T-helper 2 cell treated with Interferon-gamma antibody and Interleukin-4, amounts not matched to agents 100 ng/mL and 5 ng/mL, for 36 hours (primary cell): ENCODE data around the gene COG4. TPM values are rescaled to one million over a fixed set of nuclear protein-coding genes. Genes with fewer than 3 reads are reported as not detected.

Experiments
- intact Hi-C: fragments of 100-400 bp; cut with micrococcal nuclease; formaldehyde crosslinking; loops from one replicate; pipeline ENCODE4 v1.15.1; 2023
- total RNA-seq: library from RNA; stranded (reverse); gene quantifications from 2 replicates; pipeline ENCODE4 v1.2.3, GENCODE V29; 2022

The COG4 gene
- 56.2 and 56.6 TPM in 2 replicates for total RNA-seq

DNA sequence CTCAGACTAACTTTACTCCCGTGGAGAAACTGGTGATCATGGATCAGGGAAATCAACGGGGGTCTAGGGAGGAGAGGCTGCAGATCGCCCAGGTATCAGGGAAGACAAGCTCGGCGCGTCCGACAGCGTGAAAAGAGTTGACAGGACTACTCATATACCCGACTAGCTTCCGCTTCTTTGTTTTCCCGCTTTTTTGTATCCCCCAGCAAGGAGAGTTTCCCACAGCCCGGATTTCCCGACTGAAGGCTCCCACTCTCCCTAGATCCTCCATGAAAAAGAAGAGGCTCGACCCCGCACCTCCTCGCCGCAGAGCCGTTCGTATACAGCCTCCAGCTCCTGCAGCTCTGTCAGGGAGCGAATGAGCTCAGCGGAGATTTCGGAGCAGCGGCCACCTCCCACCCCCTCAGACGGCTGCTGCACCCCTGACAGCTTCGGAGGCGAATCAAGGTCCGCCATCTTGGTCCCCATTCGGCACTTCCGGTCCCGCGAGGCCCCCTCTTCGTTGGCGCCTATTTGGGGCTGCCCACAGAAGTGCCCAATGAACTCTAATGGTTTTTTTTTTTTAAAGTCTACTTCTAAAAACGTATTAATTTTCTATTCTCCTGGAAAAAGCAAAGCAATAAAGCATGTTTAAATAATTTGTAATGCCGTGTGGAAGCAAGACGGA, at the start of gene COG4:
Gene COG4, minus strand, starts transcription at position 479 of the 667 bp plus-strand sequence. Its CDS starts 11 bp downstream, at position 468.
- intact Hi-C loops: loop anchor here (1.0 to 10.0 kb wide), 9 partner anchors 68 to 956 kb away; partner anchors contain the start of genes AARS1, DDX19A, EXOSC6 and FCSK

GRCh38 chr16:70572926-70573270, 49.5 kb upstream of the COG4 start:
- intact Hi-C loops: no loop called here

- intact Hi-C loops: no loop called here
These were observed 48.9 kb upstream of the COG4 start for GRCh38 chr16:70572050-70572925.

GRCh38 chr16:70571623-70572022, 48.3 kb upstream of the COG4 start:
- intact Hi-C loops: no loop called here

GRCh38 chr16:70570967-70571570, 47.7 kb upstream of the COG4 start:
- intact Hi-C loops: no loop called here

DNA sequence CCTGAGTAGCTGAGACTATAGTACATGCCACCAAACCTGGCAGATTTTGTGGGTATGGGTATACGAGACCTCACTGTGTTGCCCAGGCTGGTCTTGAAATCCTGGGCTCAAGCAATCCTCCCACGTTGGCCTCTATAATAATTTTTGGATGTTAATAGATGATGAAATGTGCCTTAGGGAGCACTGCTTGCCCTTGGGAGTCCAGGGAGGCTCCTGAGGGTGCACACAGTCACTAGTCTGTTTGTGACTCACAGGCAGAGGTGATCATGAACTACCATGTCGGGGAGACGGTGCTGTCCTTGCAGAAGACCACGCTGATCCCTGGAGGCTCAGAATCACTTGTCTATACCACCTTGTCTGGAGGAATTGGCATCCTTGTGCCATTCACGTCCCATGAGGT, 46.4 kb upstream of the COG4 start:
- intact Hi-C loops: no loop called here

- intact Hi-C loops: no loop called here
These were observed 45.4 kb upstream of the COG4 start for GRCh38 chr16:70568601-70569237.

- intact Hi-C loops: no loop called here
These were observed 41.7 kb upstream of the COG4 start for GRCh38 chr16:70565053-70565452.

DNA sequence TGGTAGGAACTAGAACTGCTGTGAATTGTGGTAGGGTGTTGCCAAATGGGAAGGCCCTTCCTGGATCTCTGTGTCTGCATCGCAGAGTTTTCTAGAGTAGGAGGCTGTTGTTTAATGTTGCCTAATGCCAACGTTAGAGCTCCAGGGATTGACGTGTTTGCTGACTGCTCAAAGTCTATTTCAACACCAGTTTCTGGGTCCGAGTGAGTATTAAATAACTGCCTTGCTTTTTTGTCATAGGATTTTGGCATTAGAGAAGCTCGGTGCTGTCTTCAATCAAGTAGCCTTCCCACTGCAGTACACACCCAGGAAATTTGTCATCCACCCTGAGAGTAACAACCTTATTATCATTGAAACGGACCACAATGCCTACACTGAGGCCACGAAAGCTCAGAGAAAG, 40.3 kb upstream of the COG4 start:
- intact Hi-C loops: no loop called here

DNA sequence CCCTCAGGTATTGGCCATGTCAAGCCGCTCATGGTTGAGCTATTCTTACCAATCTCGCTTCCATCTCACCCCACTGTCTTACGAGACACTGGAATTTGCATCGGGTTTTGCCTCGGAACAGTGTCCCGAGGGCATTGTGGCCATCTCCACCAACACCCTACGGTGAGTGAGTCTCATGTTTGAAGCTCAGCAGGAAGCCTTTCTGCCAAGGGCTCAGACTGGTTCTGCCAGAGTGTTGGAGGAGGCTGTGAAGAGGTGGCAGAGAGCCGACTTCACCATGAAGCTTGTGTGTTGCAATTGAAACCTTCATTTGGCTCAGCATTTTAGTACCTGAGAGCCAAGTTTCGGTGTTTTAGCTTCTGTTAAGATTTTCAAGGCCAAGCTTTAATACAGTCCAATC, 38.3 kb upstream of the COG4 start:
- intact Hi-C loops: no loop called here

GRCh38 chr16:70556063-70556462, 32.7 kb upstream of the COG4 start:
- intact Hi-C loops: no loop called here

GRCh38 chr16:70553645-70554044, 30.3 kb upstream of the COG4 start:
- intact Hi-C loops: no loop called here

DNA sequence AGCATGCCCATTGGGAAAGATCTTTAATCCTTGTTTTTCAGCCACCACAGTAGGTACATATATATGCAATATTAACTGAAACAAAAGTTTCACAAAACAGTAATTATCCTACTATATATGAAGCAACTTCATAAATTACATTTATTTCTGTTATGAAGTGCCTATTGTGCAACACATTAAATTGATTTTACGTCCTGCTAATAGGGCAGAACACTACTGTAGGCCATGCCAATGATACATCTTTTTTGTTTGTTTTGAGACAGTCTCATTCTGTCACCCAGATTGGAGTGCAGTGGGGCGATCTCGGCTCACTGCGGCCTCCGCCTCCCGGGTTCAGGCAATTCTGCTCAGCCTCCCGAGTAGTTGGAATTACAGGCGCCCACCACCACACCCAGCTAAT, 29.3 kb upstream of the COG4 start:
- intact Hi-C loops: no loop called here

DNA sequence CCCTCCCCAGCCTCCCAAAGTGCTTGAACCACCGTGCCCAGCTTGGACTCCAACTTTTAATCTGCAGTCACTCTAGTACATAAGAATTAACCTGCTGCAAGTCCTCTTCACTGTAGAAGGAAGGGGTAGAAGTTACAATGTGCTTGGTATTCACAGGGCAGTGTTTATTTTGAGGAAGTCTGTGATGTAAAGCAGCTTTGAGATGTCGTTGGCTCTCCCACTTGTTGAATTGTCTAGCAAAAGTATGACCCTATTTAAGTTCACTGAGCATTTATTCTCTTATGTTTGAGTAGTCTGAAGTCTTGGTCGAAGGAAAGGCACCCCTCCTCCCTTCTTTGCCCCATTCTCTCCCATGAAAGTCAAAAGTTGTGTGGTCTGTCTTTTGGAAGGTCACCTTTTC, 28.4 kb upstream of the COG4 start:
- intact Hi-C loops: no loop called here

- intact Hi-C loops: no loop called here
These were observed 26.7 kb upstream of the COG4 start for GRCh38 chr16:70550082-70550481.

DNA sequence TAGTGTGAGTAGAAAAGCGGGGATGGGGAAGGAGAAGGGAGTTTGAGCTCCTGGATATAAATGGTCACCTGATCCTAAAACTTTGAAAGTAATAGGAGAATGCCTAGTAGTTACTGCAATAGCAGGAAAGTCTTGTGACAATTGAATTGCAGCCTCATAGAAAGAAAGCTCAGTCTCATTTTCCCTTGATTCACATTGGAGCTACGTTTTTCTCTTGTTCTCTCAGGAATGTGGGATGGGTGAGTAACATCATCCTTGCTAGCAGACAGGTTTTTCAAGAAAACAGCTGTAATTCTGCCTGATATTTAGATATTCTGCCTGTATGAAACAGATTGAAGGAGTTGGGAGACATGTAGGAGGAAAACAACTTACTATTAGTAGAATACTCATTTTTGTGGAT, 25.6 kb upstream of the COG4 start:
- intact Hi-C loops: no loop called here

DNA sequence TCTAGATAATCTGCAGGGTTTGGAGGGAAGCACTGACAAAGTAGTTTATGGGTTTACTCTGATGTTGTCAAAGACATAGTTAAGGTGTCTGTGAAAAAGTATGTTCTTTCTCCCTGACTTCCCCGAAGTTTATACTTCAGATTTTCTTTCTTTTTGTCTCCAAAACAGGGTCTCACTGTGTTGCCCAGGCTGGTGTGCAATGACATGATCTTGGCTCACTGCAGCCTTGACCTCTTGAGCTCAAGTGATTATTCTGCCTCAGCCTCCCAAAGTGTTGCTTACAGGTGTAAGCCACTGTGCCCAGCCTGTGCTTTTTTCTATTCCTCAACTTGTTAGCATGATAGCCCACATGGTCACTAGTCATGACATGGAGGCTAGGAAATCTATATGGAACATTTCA, 21.2 kb upstream of the COG4 start:
- intact Hi-C loops: no loop called here

DNA sequence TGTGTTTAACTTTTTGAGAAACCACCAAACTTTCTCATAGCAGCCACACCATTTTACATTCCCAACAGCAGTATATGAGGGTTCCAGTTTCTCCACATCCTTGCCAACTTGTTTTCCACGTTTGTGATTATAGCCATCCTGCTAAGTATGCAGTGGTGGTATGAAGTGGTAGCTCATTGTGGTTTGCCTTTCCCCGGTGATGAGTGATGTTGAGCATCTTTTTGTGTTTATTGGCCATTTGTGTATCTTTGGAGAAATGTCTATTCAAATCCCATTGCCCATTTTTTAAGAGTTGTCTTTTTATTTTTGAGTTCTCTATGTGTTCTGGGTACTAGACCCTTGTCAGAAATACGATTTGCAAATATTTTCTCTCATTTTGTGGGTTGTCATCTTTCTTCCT, 17.6 kb upstream of the COG4 start:
- intact Hi-C loops: no loop called here

DNA sequence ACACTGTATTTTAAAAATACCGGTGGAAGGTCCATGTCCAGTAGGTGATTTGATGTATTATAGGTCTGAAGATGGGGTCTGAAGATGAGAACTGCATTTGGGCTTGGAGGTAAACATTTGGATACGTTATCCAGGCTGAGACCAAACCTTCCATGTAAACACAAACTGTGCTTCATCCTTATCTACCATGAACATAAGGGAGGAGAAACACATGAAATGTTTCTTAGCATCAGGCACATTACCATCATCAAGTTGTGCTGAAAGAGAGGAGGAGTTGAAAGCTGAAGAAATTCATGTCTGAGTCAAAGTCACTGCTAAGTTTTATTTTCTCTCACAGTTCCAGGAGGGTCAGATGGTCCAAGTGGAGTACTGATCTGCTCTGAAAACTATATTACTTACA, 11.6 kb upstream of the COG4 start:
- intact Hi-C loops: no loop called here

DNA sequence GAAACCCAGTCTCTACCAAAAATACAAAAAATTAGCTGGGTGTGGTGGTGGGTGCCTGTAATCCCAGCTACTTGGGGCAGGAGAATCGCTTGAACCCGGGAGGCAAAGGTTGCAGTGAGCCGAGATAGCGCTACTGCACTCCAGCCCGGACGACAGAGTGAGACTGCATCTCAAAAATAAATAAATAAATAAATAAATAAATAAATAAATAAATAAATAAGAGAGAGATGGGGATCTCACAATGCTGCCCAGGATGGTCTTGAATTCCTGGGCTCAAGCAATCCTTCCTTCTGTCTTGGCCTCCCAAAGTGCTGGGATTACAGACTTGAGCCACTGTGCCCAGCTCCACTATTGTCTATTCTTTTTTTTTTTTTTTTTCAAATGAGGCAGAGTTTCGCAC, 6.6 kb upstream of the COG4 start:
- intact Hi-C loops: loop anchor here (10.0 kb wide), 2 partner anchors 95 to 275 kb away; partner anchors contain the start of genes EXOSC6 and ST3GAL2

- intact Hi-C loops: loop anchor here (10.0 kb wide), 2 partner anchors 94 to 274 kb away; partner anchors contain the start of genes EXOSC6 and ST3GAL2
These were observed 5.9 kb upstream of the COG4 start for GRCh38 chr16:70529051-70529777.
